Right lobe of liver (tissue), 6 donors: Measurements from ENCODE around the gene ASB9. TPM values are rescaled to one million over a fixed set of nuclear protein-coding genes. Genes with fewer than 3 reads are reported as not detected.
"Not testable (repeated sequence)": the region's sequence is repeated elsewhere in the genome, so short reads cannot be mapped to it uniquely, and the experiment has no call there.

Source experiments
- ATAC-seq, 4 donors: fragments of 200-7000 bp; cut with Tn5 transposase; one replicate each; pipeline ENCODE4 v1.9.1; 2020; ENCODE audit warnings: mild to moderate bottlenecking in 4 of 4, moderate library complexity in 4 of 4
- DNase-seq, 3 donors: peaks; one replicate each; pipeline ENCODE4 v3.0.0-alpha.2; 2020
- H3K27ac ChIP-seq, 3 donors: fragments of 200-600 bp; one replicate each; pipeline ENCODE4 v1.8.0; 2022
- H3K27me3 ChIP-seq, 2 donors: fragments of 200-600 bp; one replicate each; pipeline ENCODE4 v1.8.0; 2022
- H3K36me3 ChIP-seq, 4 donors: fragments of 200-600 bp; sonication (generic) in 1 of 4; one replicate each; pipeline versions ENCODE4 v1.5.1 to v1.8.0; 2017 to 2022; ENCODE audit warnings: control low read depth in 1 of 4
- H3K4me1 ChIP-seq, 4 donors: fragments of 200-600 bp; sonication (generic) in 1 of 4; one replicate each; pipeline versions ENCODE4 v1.5.1 to v1.8.0; 2017 to 2022; ENCODE audit warnings: control low read depth in 1 of 4
- H3K4me3 ChIP-seq, 3 donors: fragments of 200-600 bp; one replicate each; pipeline ENCODE4 v1.8.0; 2022
- H3K9me3 ChIP-seq, 4 donors: fragments of 200-600 bp; sonication (generic) in 1 of 4; one replicate each; pipeline versions ENCODE4 v1.5.1 to v1.8.0; 2017 to 2022; ENCODE audit warnings: control low read depth in 1 of 4
- CTCF ChIP-seq, 4 donors: fragments of 200-600 bp in 3 of 4; fragments of 450-650 bp in 1 of 4; IDR thresholded peaks; one replicate each; pipeline versions ENCODE4 v1.5.1 to v1.8.0; 2016 to 2022; ENCODE audit warnings: antibody characterized with exemption in 4 of 4, mild to moderate bottlenecking in 2 of 4
- POLR2A ChIP-seq: fragments of 450-650 bp; IDR thresholded peaks from one replicate; pipeline ENCODE4 v1.6.1; 2017; ENCODE audit warnings: antibody characterized with exemption, mild to moderate bottlenecking
- WGBS: methylation state at CpG from one replicate; pipeline ENCODE4 v1.1.6; 2018; ENCODE audit warnings: low coverage, low lambda C conversion rate; ENCODE audit not compliant: insufficient coverage; ENCODE audit errors: missing lambda C conversion rate; 5-methylcytosine and 5-hydroxymethylcytosine counted together
- intact Hi-C, 2 donors: fragments of 100-400 bp; cut with DNase I; formaldehyde crosslinking; loops; one replicate each; pipeline versions ENCODE4 v1.11.2 to v1.14.1; 2022
- total RNA-seq, 6 experiments: library from RNA; depleted of rRNA in 2 of 6; stranded (reverse); fragments of >200 nt in 2 of 6; fragmentation: NEBNext Ultra II Directional in 3 of 6; extraction: Animal tissue kit (Norgen Biotek cat#: 25700) in 3 of 6; gene quantifications; one replicate each; pipeline versions ENCODE4 v1.1.0 to v1.2.4, GENCODE V29; 2016 to 2023
- donor health status: DM: no; HTN: yes; CAD: no.
- donor health status: DM: no; HTN: no; CAD: no.
- donor health status: DM: no; HTN: no; CAD: no.
- donor health status: DM: no; HTN: yes; CAD: no.
- donor health status: DM: no; HTN: yes; CAD: no.

ASB9 gene
- total RNA-seq, 6 experiments from 2014 or later, result 1.3 to 7.4 (median 3.5) TPM

GRCh38 chrX:15274946-15275345, 5.1 kb upstream of the ASB9 start:
- Histone ChIP-seq H3K4me3 (no peak overlapping the region), H3K27me3 (no peaks in the 10 kb centered on the region), H3K27ac (peak overlapping the region in 2 of 3 donors; percentile 9 to 52), H3K9me3 (no peaks in the 10 kb centered on the region), H3K36me3 (no peaks in the 10 kb centered on the region), H3K4me1 (peaks cover 0 to 20% (median 5%) of the 10 kb centered on the region in 4 donors)
- peak; percentile 48 to 74 (median 52) for ATAC-seq
- intact Hi-C loops, result no loop called here
- TF ChIP-seq POLR2A (no peak), CTCF (IDR thresholded peaks at IDR 0.05) (no peak)
- WGBS, result 38% methylated on average over 2 of the region's 2 CpGs
- DNase-seq, result no peak

GRCh38 chrX:15273275-15273674, 3.4 kb upstream of the ASB9 start:
- H3K4me1 ChIP-seq, result peaks cover 0 to 20% (median 5%) of the 10 kb centered on the region in 4 donors
- ATAC-seq, result not testable (repeated sequence)
- WGBS, result 80% methylated on average over 10 of the region's 10 CpGs

GRCh38 chrX:15271757-15272156, 1.9 kb upstream of the ASB9 start:
- ATAC-seq (no peak), DNase-seq (no peak)
- Histone ChIP-seq H3K27ac (peak overlapping the region in 2 of 3 donors; percentile 53 to 89), H3K4me3 (no peak overlapping the region), H3K4me1 (peaks cover 0 to 13% (median 5%) of the 10 kb centered on the region in 4 donors), H3K9me3 (no peaks in the 10 kb centered on the region), H3K36me3 (no peaks in the 10 kb centered on the region), H3K27me3 (no peaks in the 10 kb centered on the region)
- no peak for TF ChIP-seq CTCF (IDR thresholded peaks at IDR 0.05)
- TF ChIP-seq POLR2A, result no peak
- intact Hi-C loops, result no loop called here
- 40% methylated on average over 1 of the region's 1 CpG for WGBS

More at GRCh38 chrX:15273275-15273674, 3.4 kb upstream of the ASB9 start:
- H3K4me3 ChIP-seq, DNase-seq, intact Hi-C loops, H3K36me3 ChIP-seq, H3K9me3 ChIP-seq, H3K27me3 ChIP-seq: not testable (repeated sequence)
- H3K27ac ChIP-seq, result peak overlapping the region in 1 of 3 donors; percentile 89

- peak overlapping the region in 2 of 3 donors; percentile 3 to 41 for H3K4me3 ChIP-seq
- no peaks in the 10 kb centered on the region for H3K27me3 ChIP-seq
- DNase-seq (no peak), ATAC-seq (no peak)
- intact Hi-C loops, result no loop called here
- peak overlapping the region; percentile 29 to 89 (median 82) for H3K27ac ChIP-seq
- 33% methylated on average over 1 of the region's 1 CpG for WGBS
- H3K4me1 ChIP-seq, result peaks cover 0 to 13% (median 5%) of the 10 kb centered on the region in 4 donors
- no peaks in the 10 kb centered on the region for H3K9me3 ChIP-seq
- no peaks in the 10 kb centered on the region for H3K36me3 ChIP-seq
- TF ChIP-seq CTCF (IDR thresholded peaks at IDR 0.05), result no peak
- no peak for TF ChIP-seq POLR2A
Measured at GRCh38 chrX:15269120-15269519, 763 bp downstream of the ASB9 start.

- DNase-seq (no peak), ATAC-seq (no peak)
- Histone ChIP-seq H3K36me3 (no peaks in the 10 kb centered on the region), H3K4me1 (no peaks in the 10 kb centered on the region), H3K4me3 (no peak overlapping the region), H3K27ac (no peak overlapping the region), H3K27me3 (no peaks in the 10 kb centered on the region), H3K9me3 (no peaks in the 10 kb centered on the region)
- TF ChIP-seq POLR2A (no peak), CTCF (IDR thresholded peaks at IDR 0.05) (no peak)
- intact Hi-C loops, result no loop called here
Measured at GRCh38 chrX:15254852-15255251, 15.0 kb downstream of the ASB9 start.
